Measurements from ENCODE around the gene KRTCAP3.
A peak's percentile ranks its signal among the peaks of the same experiment; 100 is the strongest.

KRTCAP3 gene

GRCh38 chr2:27461118-27461517 is 18.9 kb downstream of the KRTCAP3 start:
- Mint-ChIP-seq H3K27me3 (ENCODE audit: low read depth) (no peaks in the 10 kb centered on the region), H3K27ac (no peak overlapping the region), H3K9me3 (no peaks in the 10 kb centered on the region), H3K4me1 (ENCODE audit: low read depth) (no peaks in the 10 kb centered on the region), H3K4me3 (no peak overlapping the region), H3K36me3 (ENCODE audit: low read depth) (no peaks in the 10 kb centered on the region)
- DNase-seq (ENCODE audit: low spot score), result no peak

GRCh38 chr2:27464443-27464842 is 22.3 kb downstream of the KRTCAP3 start:
- H3K36me3 Mint-ChIP-seq (ENCODE audit: low read depth), result no peaks in the 10 kb centered on the region
- H3K9me3 Mint-ChIP-seq, result no peaks in the 10 kb centered on the region

GRCh38 chr2:27471961-27472360 is 29.8 kb downstream of the KRTCAP3 start:
- peaks cover 1% of the 10 kb centered on the region for H3K4me1 Mint-ChIP-seq (ENCODE audit: low read depth)
- no peak for DNase-seq (ENCODE audit: low spot score)
- no peaks in the 10 kb centered on the region for H3K9me3 Mint-ChIP-seq
- H3K4me3 Mint-ChIP-seq, result no peak overlapping the region
- H3K27me3 Mint-ChIP-seq (ENCODE audit: low read depth), result no peaks in the 10 kb centered on the region
- H3K27ac Mint-ChIP-seq, result no peak overlapping the region
- peaks cover 5% of the 10 kb centered on the region for H3K36me3 Mint-ChIP-seq (ENCODE audit: low read depth)

More at GRCh38 chr2:27464443-27464842, 22.3 kb downstream of the KRTCAP3 start:
- Mint-ChIP-seq H3K4me3 (no peak overlapping the region), H3K27ac (no peak overlapping the region), H3K27me3 (ENCODE audit: low read depth) (no peaks in the 10 kb centered on the region), H3K4me1 (ENCODE audit: low read depth) (no peaks in the 10 kb centered on the region)
- no peak for DNase-seq (ENCODE audit: low spot score)

- Mint-ChIP-seq H3K36me3 (ENCODE audit: low read depth) (no peaks in the 10 kb centered on the region), H3K27ac (no peak overlapping the region), H3K9me3 (no peaks in the 10 kb centered on the region), H3K27me3 (ENCODE audit: low read depth) (no peaks in the 10 kb centered on the region), H3K4me1 (ENCODE audit: low read depth) (peaks cover 15% of the 10 kb centered on the region), H3K4me3 (no peak overlapping the region)
- no peak for DNase-seq (ENCODE audit: low spot score)
Measured at GRCh38 chr2:27485496-27485895, 43.3 kb downstream of the KRTCAP3 start.

- Mint-ChIP-seq H3K36me3 (ENCODE audit: low read depth) (no peaks in the 10 kb centered on the region), H3K4me1 (ENCODE audit: low read depth) (peaks cover 20% of the 10 kb centered on the region), H3K4me3 (peak overlapping the region; percentile 87), H3K9me3 (no peaks in the 10 kb centered on the region), H3K27ac (peak overlapping the region; percentile 91), H3K27me3 (ENCODE audit: low read depth) (peaks cover 10% of the 10 kb centered on the region)
- no peak for DNase-seq (ENCODE audit: low spot score)
Measured at GRCh38 chr2:27489118-27489497, 46.9 kb downstream of the KRTCAP3 start.

- Mint-ChIP-seq H3K4me1 (ENCODE audit: low read depth) (peaks cover 20% of the 10 kb centered on the region), H3K27ac (peak within 1 kb of the TSS; percentile 91), H3K27me3 (ENCODE audit: low read depth) (peaks cover 14% of the 10 kb centered on the region)
Measured at GRCh38 chr2:27489498-27490397, 47.6 kb downstream of the KRTCAP3 start, which contains the start of gene IFT172. TSS of gene IFT172 (minus strand) at chr2:27489743. CDS start at chr2:27489653, 90 bp downstream.

GRCh38 chr2:27492557-27492956 is 50.4 kb downstream of the KRTCAP3 start:
- Mint-ChIP-seq H3K4me3 (no peak overlapping the region), H3K27ac (peak overlapping the region; percentile 12), H3K9me3 (no peaks in the 10 kb centered on the region), H3K27me3 (ENCODE audit: low read depth) (peaks cover 37% of the 10 kb centered on the region), H3K36me3 (ENCODE audit: low read depth) (no peaks in the 10 kb centered on the region), H3K4me1 (ENCODE audit: low read depth) (peaks cover 26% of the 10 kb centered on the region)
- no peak for DNase-seq (ENCODE audit: low spot score)

More at GRCh38 chr2:27489498-27490397, 47.6 kb downstream of the KRTCAP3 start, which contains the start of gene IFT172:
- H3K9me3 Mint-ChIP-seq, result no peaks in the 10 kb centered on the region
- peak; percentile 99 for DNase-seq (ENCODE audit: low spot score)
- H3K36me3 Mint-ChIP-seq (ENCODE audit: low read depth), result no peaks in the 10 kb centered on the region
- peak within 1 kb of the TSS; percentile 87 for H3K4me3 Mint-ChIP-seq

- H3K27ac Mint-ChIP-seq, result no peak overlapping the region
- H3K36me3 Mint-ChIP-seq (ENCODE audit: low read depth), result no peaks in the 10 kb centered on the region
- H3K4me3 Mint-ChIP-seq, result peak overlapping the region; percentile 34
- no peaks in the 10 kb centered on the region for H3K9me3 Mint-ChIP-seq
- peaks cover 24% of the 10 kb centered on the region for H3K4me1 Mint-ChIP-seq (ENCODE audit: low read depth)
- peaks cover 50% of the 10 kb centered on the region for H3K27me3 Mint-ChIP-seq (ENCODE audit: low read depth)
- no peak for DNase-seq (ENCODE audit: low spot score)
Measured at GRCh38 chr2:27493948-27494283, 51.7 kb downstream of the KRTCAP3 start.
